Activated CD4-positive, CD25-positive, alpha-beta regulatory T cell (primary cell): ENCODE results near the gene ADAP1.
A peak's percentile ranks its signal among the peaks of the same experiment; 100 is the strongest.
"Not testable (repeated sequence)": the region's sequence is repeated elsewhere in the genome, so short reads cannot be mapped to it uniquely, and the experiment has no call there.

Experiments
- DNase-seq, 4 experiments: peaks; one replicate each; lab custom pipeline; 2025; lab: John Stamatoyannopoulos, UW

Gene ADAP1

GRCh38 chr7:880450-880849, 74.0 kb downstream of the ADAP1 start:
- DNase-seq, result no peak

DNA sequence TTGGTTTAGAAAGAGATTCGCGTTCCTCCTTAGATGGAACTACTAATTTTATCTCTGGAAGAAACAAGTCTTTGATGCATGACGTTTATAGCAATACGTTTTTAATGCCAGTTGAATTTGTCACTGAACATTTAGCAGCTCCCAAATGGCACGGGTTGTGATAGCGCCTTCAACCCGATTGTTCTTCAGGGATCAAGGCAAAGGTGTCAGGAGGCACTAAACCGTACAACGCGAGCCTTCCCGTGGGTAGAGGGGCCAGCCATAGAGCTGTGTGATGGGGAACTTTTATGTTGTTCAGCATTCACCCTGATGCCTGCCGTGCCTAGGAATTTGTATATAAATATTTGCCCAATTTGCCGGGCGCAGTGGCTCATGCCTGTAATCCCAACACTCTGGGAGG, 74.8 kb downstream of the ADAP1 start:
- no peak for DNase-seq

- DNase-seq, result no peak
Observed at GRCh38 chr7:879093-879492, 75.4 kb downstream of the ADAP1 start.

GRCh38 chr7:877312-878232, 76.9 kb downstream of the ADAP1 start:
- no peak for DNase-seq

GRCh38 chr7:876972-877311, 77.5 kb downstream of the ADAP1 start:
- DNase-seq, result no peak

DNA sequence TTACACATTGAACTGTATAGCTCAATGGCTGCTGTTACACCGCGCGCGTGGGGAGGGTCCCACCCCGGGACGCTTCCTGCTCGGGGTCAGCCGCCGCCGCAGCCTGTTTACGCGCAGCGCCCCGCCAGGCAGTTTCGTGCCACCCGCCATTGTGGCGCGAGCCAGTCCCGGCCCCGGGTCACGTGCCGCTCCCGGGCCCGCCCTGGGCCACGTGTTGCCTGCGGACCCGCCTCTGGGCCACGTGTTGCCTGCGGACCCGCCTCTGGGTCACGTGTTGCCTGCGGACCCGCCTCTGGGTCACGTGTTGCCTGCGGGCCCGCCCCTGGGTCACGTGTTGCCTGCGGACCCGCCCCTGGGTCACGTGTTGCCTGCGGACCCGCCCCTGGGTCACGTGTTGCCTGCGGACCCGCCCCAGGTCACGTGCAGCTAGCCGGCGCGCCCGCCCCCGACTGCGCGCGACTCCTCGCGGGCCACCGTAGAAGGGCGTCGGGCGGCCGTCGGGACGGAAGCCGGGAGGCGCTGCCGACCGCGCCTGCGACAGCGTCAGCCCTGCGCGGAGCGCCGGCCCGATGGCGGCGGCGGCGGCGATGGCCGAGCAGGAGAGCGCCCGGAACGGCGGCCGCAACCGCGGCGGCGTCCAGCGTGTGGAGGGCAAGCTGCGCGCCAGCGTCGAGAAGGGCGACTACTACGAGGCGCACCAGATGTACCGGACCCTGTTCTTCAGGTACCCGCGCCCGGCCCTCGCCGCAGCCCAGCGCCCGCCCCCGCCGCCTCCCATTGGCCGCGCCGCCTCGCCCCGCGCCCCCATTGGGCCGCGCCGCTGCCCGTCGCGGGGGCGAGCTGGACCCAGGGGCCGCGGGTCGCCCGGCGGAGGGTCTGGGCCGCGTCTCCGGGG, 78.2 kb downstream of the ADAP1 start, which contains the start of gene GET4:
GET4 (plus strand) TSS at position 478 of the 895 bp plus-strand sequence; CDS start at position 570, 92 bp downstream.
- DNase-seq, result peak; percentile 94 to 98 (median 96)

DNA sequence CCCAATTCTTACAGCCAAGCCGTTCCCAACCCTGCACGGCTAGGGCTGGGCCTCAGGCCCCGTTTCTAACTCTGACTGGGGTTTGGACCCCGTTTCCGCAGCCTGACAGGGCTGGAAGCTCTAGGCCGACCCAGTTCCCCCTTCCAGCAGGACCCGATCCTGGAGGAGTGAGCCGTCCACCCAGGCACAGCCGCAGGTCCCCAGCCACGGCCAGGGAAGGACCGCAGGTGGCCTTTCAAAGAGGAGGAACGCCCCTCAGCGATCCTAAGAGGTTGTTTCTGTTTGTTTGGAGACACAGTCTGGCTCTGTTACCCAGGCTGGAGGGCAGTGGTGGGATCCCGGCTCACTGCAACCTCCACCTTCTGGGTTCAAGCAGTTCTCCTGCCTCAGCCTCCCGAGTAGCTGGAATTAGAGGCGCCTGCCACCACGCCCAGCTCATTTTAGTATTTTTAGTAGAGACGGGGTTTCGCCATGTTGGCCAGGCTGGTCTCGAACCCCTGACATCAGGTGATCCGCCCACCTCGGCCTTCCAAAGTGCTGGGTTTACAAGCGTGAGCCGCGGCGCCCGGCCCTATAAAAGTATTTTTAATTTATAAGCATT, 78.9 kb downstream of the ADAP1 start:
- DNase-seq, result no peak

DNA sequence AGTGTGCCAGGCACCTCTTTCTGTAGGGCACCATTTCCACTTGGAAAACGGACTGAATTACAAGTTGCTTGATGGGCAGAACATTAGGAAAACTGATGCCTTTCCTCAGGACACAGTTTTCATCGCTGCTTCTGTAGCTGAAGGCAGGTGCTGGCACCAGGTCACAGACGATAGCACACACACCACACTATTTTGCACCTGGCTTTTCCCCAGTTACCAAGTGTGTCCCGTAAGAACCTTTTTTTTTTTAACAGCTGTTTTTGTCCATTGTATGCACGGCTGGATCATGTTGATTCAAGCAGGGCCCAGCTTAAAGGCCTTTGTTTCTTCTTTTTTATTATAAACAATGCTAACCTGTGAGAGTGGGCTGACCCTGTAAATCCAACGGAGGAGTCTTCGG, 79.4 kb downstream of the ADAP1 start:
- no peak for DNase-seq

DNA sequence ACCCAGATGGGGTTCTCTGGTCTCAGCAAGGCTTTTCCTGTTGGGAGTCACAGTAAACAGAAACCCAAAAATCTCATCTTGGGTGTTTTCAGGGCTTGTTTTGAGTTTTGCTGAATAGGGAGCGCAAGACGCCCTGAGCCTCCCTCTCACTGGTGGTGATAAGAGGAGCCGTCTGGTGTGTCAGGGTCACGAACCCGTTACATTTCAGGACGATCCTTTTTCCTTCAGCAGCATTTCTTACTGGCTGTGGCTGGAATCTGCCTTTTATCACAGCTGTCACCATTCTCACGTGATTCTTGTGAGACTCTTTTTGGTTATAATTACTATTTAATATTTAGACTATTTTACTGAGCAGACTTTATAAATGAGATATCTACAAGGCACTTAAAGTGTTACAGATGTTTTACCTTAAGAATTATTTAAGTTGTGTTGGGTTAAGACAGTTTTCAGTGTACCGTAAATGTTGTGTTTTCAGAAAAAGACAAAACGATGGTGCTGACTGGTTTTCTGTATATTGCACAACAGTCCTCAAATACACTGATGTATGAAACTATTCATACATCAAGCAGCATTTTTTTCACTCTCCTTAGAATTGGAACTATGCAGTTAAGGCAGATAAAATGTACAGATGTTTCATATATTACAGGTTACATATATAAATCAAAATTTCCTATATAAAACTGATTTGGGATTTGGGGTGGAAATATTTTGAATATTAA, 80.3 kb downstream of the ADAP1 start:
- no peak for DNase-seq

DNA sequence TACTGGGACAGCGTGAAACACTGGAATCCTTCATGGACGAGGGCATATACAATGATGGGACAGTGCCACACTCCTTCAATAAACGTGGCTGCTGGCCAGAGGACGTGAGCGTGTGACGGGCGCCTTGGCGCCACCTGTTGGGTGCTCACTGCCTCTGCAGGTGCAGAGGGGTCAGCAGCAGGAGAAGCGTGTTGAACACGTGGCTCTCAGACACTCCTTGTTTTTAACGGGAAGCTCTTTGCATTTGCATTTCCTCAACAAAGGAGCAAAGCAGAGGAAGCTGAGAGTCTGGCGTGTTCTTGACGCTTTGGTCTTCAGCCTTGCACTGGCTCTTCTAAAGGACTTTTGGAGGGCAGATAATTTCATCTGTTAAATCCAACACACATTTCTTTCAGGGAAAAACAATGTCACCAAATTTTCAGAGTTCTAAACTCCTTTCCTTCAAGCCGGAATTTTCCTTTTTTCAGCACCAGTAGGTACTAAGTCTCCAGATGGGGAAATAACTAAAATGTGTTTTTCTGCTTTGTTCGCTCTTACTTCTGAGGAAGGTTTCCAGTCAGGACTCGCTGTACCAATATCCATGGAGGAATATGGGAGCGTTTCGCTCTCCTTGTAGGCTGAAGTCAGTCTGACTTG, 81.0 kb downstream of the ADAP1 start:
- DNase-seq, result peak in 3 of 4 experiments; percentile 40 to 41 (median 40)

DNA sequence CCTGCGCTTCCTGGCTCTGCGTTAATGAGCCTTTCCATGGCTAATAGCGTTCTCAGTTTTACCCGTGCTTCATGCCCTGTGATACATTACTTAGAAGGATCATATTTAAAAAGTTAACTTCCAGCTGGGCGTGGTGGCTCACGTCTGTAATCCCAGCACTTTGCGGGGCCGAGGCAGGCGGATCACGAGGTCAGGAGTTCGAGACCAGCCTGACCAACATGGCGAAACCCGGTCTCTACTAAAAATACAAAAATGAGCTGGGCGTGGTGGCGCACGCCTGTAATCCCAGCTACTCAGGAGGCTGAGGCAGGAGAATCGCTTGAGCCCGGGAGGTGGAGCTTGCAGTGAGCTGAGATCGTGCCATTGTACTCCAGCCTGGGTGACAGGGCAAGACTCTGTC, 81.8 kb downstream of the ADAP1 start:
- DNase-seq, result not testable (repeated sequence)

- DNase-seq, result no peak
Observed at GRCh38 chr7:871900-872537, 82.5 kb downstream of the ADAP1 start.

GRCh38 chr7:869348-869747, 85.1 kb downstream of the ADAP1 start:
- no peak for DNase-seq

- DNase-seq, result no peak
Observed at GRCh38 chr7:868189-868486, 86.3 kb downstream of the ADAP1 start.

- DNase-seq, result no peak
Observed at GRCh38 chr7:867406-868188, 86.9 kb downstream of the ADAP1 start.

DNA sequence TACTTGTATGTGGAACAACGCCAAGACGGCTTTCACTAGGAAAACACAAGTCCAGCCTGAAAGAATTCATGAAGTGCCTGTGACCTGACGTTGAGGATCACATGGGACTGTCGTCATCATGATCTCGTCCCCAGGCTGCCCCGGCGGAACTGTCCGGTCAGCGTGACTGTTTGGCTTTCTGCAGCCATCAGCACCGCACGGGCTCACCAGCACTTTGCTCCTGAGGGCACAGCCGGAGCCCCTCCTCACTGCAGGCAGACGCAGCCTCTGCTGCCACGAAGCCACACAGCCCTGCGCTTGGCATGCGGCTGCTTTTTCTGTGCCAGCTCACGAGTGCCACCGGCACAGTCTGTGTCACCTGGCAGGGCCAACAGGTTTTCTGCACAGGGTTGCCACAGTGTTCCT, 87.5 kb downstream of the ADAP1 start:
- no peak for DNase-seq

- no peak for DNase-seq
Observed at GRCh38 chr7:865921-866320, 88.6 kb downstream of the ADAP1 start.

GRCh38 chr7:863106-863505, 91.4 kb downstream of the ADAP1 start:
- DNase-seq, result no peak

- no peak for DNase-seq
Observed at GRCh38 chr7:862157-862556, 92.3 kb downstream of the ADAP1 start.

GRCh38 chr7:861222-861621, 93.3 kb downstream of the ADAP1 start:
- DNase-seq, result no peak
